ENCODE data around the gene KHK. TPM values are rescaled to one million over a fixed set of nuclear protein-coding genes. Genes with fewer than 3 reads are reported as not detected.

The KHK gene
- total RNA-seq, 1 donor from 2014 or later: 9.3 TPM

DNA sequence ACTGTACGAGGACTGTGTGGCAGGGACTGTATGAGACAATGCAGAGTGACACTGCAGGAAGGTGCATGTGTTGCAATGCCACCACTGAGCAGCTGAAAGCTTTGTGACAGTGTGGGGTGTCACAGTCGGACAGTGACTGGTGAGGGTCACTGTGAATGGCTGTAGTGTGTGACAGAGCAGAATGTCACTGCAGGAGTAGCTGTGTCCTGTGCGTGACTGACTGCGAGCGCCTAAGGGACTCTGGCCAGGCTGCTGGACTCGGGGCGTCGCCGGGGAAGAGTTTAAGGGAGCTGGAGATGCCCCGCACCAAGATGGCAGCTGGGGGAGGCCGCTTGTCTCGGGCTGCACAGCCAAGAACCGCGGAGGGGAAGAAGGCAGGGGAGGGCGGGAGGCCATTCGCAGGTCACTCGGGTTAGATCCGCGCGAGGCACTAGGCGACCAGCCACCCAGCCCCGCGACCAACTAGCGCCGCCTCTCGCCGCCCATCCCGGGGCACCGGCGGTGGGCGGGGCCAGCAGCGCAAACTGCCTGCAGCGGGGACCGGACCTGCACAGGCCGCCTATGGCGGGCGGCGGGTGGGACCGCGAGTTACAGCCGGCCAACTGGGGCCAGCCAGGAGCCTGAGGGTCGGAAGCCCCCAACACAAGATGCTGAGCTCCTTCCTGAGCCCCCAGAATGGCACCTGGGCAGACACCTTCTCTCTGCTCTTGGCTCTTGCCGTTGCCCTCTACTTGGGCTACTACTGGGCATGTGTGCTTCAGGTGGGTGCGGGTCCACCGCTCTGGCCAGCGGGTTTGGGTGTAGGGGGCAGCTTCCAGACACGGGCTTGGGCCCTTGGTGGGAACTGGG is 37.0 kb downstream of the KHK start, which contains the start of gene ABHD1:
TSS of gene ABHD1 (plus strand) at position 514 of the 849 bp plus-strand sequence. CDS start at position 648, 134 bp downstream.
- no peaks in the 10 kb centered on the region for H3K27me3 ChIP-seq
- H3K4me1 ChIP-seq: peaks cover 6% of the 10 kb centered on the region
- peak in 1 of 2 donors; percentile 26 for TF ChIP-seq POLR2AphosphoS5 (IDR thresholded peaks at IDR 0.05; ENCODE audit: insufficient read depth in 1 of 2, low read depth in 1 of 2)
- no peak for TF ChIP-seq POLR2A (IDR thresholded peaks at IDR 0.05)
- TF ChIP-seq, protein P1, sequence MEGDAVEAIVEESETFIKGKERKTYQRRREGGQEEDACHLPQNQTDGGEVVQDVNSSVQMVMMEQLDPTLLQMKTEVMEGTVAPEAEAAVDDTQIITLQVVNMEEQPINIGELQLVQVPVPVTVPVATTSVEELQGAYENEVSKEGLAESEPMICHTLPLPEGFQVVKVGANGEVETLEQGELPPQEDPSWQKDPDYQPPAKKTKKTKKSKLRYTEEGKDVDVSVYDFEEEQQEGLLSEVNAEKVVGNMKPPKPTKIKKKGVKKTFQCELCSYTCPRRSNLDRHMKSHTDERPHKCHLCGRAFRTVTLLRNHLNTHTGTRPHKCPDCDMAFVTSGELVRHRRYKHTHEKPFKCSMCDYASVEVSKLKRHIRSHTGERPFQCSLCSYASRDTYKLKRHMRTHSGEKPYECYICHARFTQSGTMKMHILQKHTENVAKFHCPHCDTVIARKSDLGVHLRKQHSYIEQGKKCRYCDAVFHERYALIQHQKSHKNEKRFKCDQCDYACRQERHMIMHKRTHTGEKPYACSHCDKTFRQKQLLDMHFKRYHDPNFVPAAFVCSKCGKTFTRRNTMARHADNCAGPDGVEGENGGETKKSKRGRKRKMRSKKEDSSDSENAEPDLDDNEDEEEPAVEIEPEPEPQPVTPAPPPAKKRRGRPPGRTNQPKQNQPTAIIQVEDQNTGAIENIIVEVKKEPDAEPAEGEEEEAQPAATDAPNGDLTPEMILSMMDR (IDR thresholded peaks at IDR 0.05): peak in 1 of 3 experiments; percentile 21
- no peak for DNase-seq (ENCODE audit: extremely low spot score in 2 of 2)
- H3K4me3 ChIP-seq: peak within 1 kb of the TSS; percentile 54 to 65
- peak within 1 kb of the TSS; percentile 1 for H3K27ac ChIP-seq
- no peaks in the 10 kb centered on the region for H3K9me3 ChIP-seq
- intact Hi-C loops (cut with DNase I): no loop called here
- no peaks in the 10 kb centered on the region for H3K36me3 ChIP-seq

DNA sequence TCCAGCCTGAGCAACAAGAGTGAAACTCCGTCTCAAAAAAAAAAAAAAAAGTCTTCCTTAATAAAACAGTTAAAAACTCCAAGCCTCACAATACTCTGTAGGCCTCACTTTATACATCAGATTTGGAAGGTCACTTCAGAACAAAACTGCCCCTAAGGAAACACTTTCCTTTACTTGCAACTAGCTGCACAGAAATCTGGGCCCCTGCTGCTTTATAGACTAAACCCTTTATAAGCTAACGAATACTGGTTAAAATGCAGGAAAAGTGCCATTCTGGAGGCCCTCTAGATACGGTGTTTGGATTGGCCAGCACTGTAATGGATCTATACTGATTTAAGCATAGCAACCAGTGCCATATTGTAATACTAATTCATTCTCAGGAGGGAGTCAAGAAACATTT is 38.5 kb downstream of the KHK start:
- TF ChIP-seq POLR2A (IDR thresholded peaks at IDR 0.05) (no peak), POLR2AphosphoS5 (IDR thresholded peaks at IDR 0.05; ENCODE audit: insufficient read depth in 1 of 2, low read depth in 1 of 2) (no peak)
- TF ChIP-seq, protein P1 (IDR thresholded peaks at IDR 0.05): no peak
- no peak overlapping the region for H3K27ac ChIP-seq
- DNase-seq (ENCODE audit: extremely low spot score in 2 of 2): no peak
- no peak overlapping the region for H3K4me3 ChIP-seq
- H3K36me3 ChIP-seq: peaks cover 0 to 3% of the 10 kb centered on the region in 2 donors
- intact Hi-C loops (cut with DNase I): no loop called here
- H3K9me3 ChIP-seq: no peaks in the 10 kb centered on the region
- H3K4me1 ChIP-seq: no peaks in the 10 kb centered on the region
- H3K27me3 ChIP-seq: no peaks in the 10 kb centered on the region

DNA sequence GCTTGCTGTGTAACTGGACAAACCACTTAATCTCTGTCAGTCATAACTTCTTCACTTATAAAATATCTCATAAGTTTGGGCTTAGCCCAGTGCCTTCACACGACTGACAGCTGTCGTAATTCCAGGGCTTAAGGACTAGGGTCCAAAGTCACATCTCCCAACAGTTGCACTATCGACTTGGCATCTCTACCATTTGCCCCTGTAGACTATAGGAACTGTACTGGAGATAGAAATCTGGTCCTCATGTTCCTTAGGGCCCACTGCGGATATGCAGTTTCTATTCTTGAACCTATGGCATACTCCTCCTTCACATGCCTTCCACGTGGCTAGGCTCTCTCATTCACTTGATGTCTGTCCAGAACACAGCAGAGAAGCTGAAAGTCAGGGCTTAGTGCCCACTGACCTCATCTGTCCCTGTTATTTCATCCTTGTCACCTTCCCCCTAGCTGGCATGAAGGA is 39.7 kb downstream of the KHK start:
- DNase-seq (ENCODE audit: extremely low spot score in 2 of 2): no peak

DNA sequence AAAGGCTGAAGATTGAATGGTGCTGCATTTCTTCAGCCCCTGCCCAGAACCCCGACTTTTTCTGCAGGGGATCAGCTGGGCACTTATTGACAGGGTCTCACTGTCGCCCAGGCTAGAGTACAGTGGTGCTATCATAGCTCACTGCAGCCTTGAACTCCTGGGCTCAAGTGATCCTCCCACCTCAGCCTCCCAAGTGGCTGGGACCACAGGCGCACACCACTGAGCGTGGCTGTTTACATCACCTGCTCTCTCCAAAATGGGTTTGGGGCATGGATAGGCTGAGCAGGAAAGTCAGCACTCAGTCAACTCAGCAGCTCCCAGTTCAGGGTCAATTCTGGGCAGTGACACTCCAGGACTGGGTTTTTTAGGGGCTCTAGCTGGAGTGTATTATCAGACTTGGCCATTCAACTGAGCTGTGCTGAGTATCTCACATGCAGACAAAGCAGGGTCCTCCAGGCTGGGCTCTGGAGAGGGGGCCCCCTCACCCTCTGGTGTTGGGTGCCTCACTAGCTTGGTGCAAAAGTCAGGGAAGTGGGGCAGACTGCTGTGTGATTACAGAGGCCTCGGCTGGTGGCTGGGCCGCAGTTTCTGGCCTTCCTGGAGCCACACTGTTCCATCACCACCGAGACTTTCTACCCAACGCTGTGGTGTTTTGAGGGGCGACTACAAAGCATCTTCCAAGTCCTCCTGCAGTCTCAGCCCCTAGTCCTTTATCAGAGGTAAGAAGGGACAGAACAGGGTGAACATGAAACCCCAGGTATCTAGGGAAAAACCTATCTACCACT is 41.5 kb downstream of the KHK start:
- TF ChIP-seq POLR2AphosphoS5 (IDR thresholded peaks at IDR 0.05; ENCODE audit: insufficient read depth in 1 of 2, low read depth in 1 of 2) (no peak), POLR2A (IDR thresholded peaks at IDR 0.05) (no peak)
- TF ChIP-seq, protein P1 (IDR thresholded peaks at IDR 0.05): no peak

More for the DNA sequence above, 39.7 kb downstream of the KHK start:
- Histone ChIP-seq H3K9me3 (no peaks in the 10 kb centered on the region), H3K4me3 (no peak overlapping the region), H3K27me3 (no peaks in the 10 kb centered on the region), H3K27ac (no peak overlapping the region), H3K36me3 (peaks cover 0 to 13% of the 10 kb centered on the region in 2 donors), H3K4me1 (no peaks in the 10 kb centered on the region)
- TF ChIP-seq POLR2AphosphoS5 (IDR thresholded peaks at IDR 0.05; ENCODE audit: insufficient read depth in 1 of 2, low read depth in 1 of 2): no peak
- TF ChIP-seq POLR2A (IDR thresholded peaks at IDR 0.05): no peak
- TF ChIP-seq, protein P1 (IDR thresholded peaks at IDR 0.05): no peak
- intact Hi-C loops (cut with DNase I): no loop called here

More for the DNA sequence above, 41.5 kb downstream of the KHK start:
- no peak overlapping the region for H3K27ac ChIP-seq
- no peaks in the 10 kb centered on the region for H3K27me3 ChIP-seq
- DNase-seq (ENCODE audit: extremely low spot score in 2 of 2): no peak
- peaks cover 0 to 24% of the 10 kb centered on the region in 2 donors for H3K36me3 ChIP-seq
- no peak overlapping the region for H3K4me3 ChIP-seq
- peaks cover 11% of the 10 kb centered on the region for H3K4me1 ChIP-seq
- intact Hi-C loops (cut with DNase I): no loop called here
- H3K9me3 ChIP-seq: no peaks in the 10 kb centered on the region
